Neuronal stem cell (in vitro differentiated cells): Measurements from ENCODE around the gene PLA2G5.

Experiments
- DNase-seq: peaks from one replicate; pipeline ENCODE4 v3.0.0-alpha.2; 2013; ENCODE audit warnings: low spot score
- H2AFZ ChIP-seq: one replicate; pipeline ENCODE4 v1.6.1; 2013; ENCODE audit warnings: mild to moderate bottlenecking, low read length, inconsistent platforms
- H2AK5ac ChIP-seq: 2 replicates; pipeline ENCODE4 v1.6.1; 2013; ENCODE audit warnings: low read depth, mild to moderate bottlenecking, inconsistent platforms, low read length, moderate library complexity, mixed read lengths
- H2BK120ac ChIP-seq: 2 replicates; pipeline ENCODE4 v1.6.1; 2013; ENCODE audit warnings: low read depth, mild to moderate bottlenecking, inconsistent platforms, low read length, moderate library complexity, mixed read lengths
- H2BK12ac ChIP-seq: one replicate; pipeline ENCODE4 v1.6.1; 2013; ENCODE audit warnings: low read length, inconsistent platforms
- H2BK15ac ChIP-seq: 2 replicates; pipeline ENCODE4 v1.6.1; 2013; ENCODE audit warnings: mild to moderate bottlenecking, low read length, inconsistent platforms, mixed read lengths
- H2BK5ac ChIP-seq: one replicate; pipeline ENCODE4 v1.6.1; 2013; ENCODE audit warnings: inconsistent platforms, mild to moderate bottlenecking, low read length, moderate library complexity
- H3K14ac ChIP-seq: one replicate; pipeline ENCODE4 v1.6.1; 2013; ENCODE audit warnings: low read length, inconsistent platforms
- H3K18ac ChIP-seq: 2 replicates; pipeline ENCODE4 v1.6.1; 2013; ENCODE audit warnings: low read length, inconsistent platforms
- H3K23ac ChIP-seq: 2 replicates; pipeline ENCODE4 v1.6.1; 2013; ENCODE audit warnings: low read depth, mild to moderate bottlenecking, mixed read lengths, low read length, inconsistent platforms; ENCODE audit not compliant: poor library complexity
- H3K27ac ChIP-seq: replicated peaks from 3 replicates; pipeline ENCODE4 v1.5.1; 2013; ENCODE audit warnings: low read length, inconsistent platforms
- H3K27me3 ChIP-seq, 3 experiments: 2 replicates each; pipeline ENCODE4 v1.6.1; 2013; ENCODE audit warnings: low read length in 3 of 3, mild to moderate bottlenecking in 2 of 3, inconsistent platforms in 1 of 3, low read depth in 1 of 3, mixed read lengths in 1 of 3, moderate library complexity in 1 of 3; ENCODE audit not compliant: control insufficient read depth in 3 of 3, insufficient read depth in 3 of 3
- H3K36me3 ChIP-seq, 2 donors: replicated peaks in 1 of 2; 2 replicates each; pipeline ENCODE4 v1.6.1; 2013; ENCODE audit warnings: low read length in 2 of 2; ENCODE audit not compliant: control insufficient read depth in 2 of 2, insufficient read depth in 2 of 2
- H3K4ac ChIP-seq: 2 replicates; pipeline ENCODE4 v1.6.1; 2013; ENCODE audit warnings: inconsistent platforms, mild to moderate bottlenecking, low read length, moderate library complexity
- H3K4me1 ChIP-seq, 2 donors: 1 replicate in 1 of 2; 2 replicates in 1 of 2; pipeline ENCODE4 v1.6.1; 2013; ENCODE audit warnings: low read length in 2 of 2, low read depth in 1 of 2; ENCODE audit not compliant: control insufficient read depth in 2 of 2, insufficient read depth in 1 of 2
- H3K4me2 ChIP-seq: one replicate; pipeline ENCODE4 v1.6.1; 2013; ENCODE audit warnings: mild to moderate bottlenecking, low read length, inconsistent platforms; ENCODE audit not compliant: insufficient read depth, poor library complexity, severe bottlenecking
- H3K4me3 ChIP-seq, 2 donors: 2 replicates each; pipeline ENCODE4 v1.5.1; 2013; ENCODE audit warnings: low read length in 2 of 2, mild to moderate bottlenecking in 2 of 2, inconsistent platforms in 1 of 2, moderate library complexity in 1 of 2
- H3K79me1 ChIP-seq: one replicate; pipeline ENCODE4 v1.6.1; 2013; ENCODE audit warnings: low read depth, mild to moderate bottlenecking, inconsistent platforms, low read length, moderate library complexity
- H3K9ac ChIP-seq: one replicate; pipeline ENCODE4 v1.6.1; 2013; ENCODE audit warnings: mild to moderate bottlenecking, low read depth, low read length, inconsistent platforms; ENCODE audit not compliant: poor library complexity
- H3K9me3 ChIP-seq, 2 donors: replicated peaks in 1 of 2; 2 replicates each; pipeline versions ENCODE3 to v1.6.1; 2013; ENCODE audit warnings: low read length in 2 of 2, mild to moderate bottlenecking in 2 of 2, inconsistent platforms in 1 of 2, low read depth in 1 of 2, mixed read lengths in 1 of 2, moderate library complexity in 1 of 2; ENCODE audit not compliant: control insufficient read depth in 2 of 2, insufficient read depth in 1 of 2
- H4K8ac ChIP-seq: one replicate; pipeline ENCODE4 v1.6.1; 2013; ENCODE audit warnings: low read depth, mild to moderate bottlenecking, inconsistent platforms, low read length, moderate library complexity
- H4K91ac ChIP-seq: one replicate; pipeline ENCODE4 v1.6.1; 2013; ENCODE audit warnings: low read length, low read depth, mild to moderate bottlenecking, inconsistent platforms; ENCODE audit not compliant: poor library complexity
- WGBS, 2 donors: extraction: QIAGEN DNeasy Blood & Tissue Kit; methylation state at CpG; one replicate each; pipeline ENCODE4 v1.1.7; 2013; ENCODE audit warnings: missing lambda C conversion rate in 2 of 2, mixed read lengths in 1 of 2; ENCODE audit not compliant: insufficient read length in 2 of 2, insufficient replicate concordance in 1 of 2; ENCODE audit errors: extremely low coverage in 2 of 2; 5-methylcytosine and 5-hydroxymethylcytosine counted together

Gene PLA2G5

GRCh38 chr1:20081353-20081810 lies 11.4 kb downstream of the PLA2G5 start:
- H2AFZ ChIP-seq: no peak overlapping the region
- no peak overlapping the region for H3K18ac ChIP-seq
- H2BK120ac ChIP-seq: no peak overlapping the region
- H3K4me2 ChIP-seq: no peak overlapping the region
- H3K9ac ChIP-seq: no peak overlapping the region
- H3K23ac ChIP-seq: no peak overlapping the region
- H3K79me1 ChIP-seq: no peaks in the 10 kb centered on the region
- DNase-seq: no peak
- H2BK12ac ChIP-seq: no peak overlapping the region
- no peak overlapping the region for H3K4ac ChIP-seq
- H3K36me3 ChIP-seq: no peaks in the 10 kb centered on the region
- H3K27ac ChIP-seq: no peak overlapping the region
- no peak overlapping the region for H3K4me3 ChIP-seq
- H4K8ac ChIP-seq: no peak overlapping the region
- H3K14ac ChIP-seq: no peak overlapping the region
- H2BK5ac ChIP-seq: no peak overlapping the region
- H4K91ac ChIP-seq: no peak overlapping the region
- H3K27me3 ChIP-seq: peaks cover 0 to 15% (median 0%) of the 10 kb centered on the region in 3 experiments
- H2BK15ac ChIP-seq: no peak overlapping the region
- H2AK5ac ChIP-seq: no peak overlapping the region
- no peaks in the 10 kb centered on the region for H3K4me1 ChIP-seq
- WGBS, 2 donors: no CpG with 5 or more reads among the region's 8 CpGs
- no peaks in the 10 kb centered on the region for H3K9me3 ChIP-seq

GRCh38 chr1:20082772-20083171 lies 12.8 kb downstream of the PLA2G5 start:
- Histone ChIP-seq H3K27ac (no peak overlapping the region), H2BK5ac (no peak overlapping the region), H3K27me3 (peaks cover 0 to 15% (median 0%) of the 10 kb centered on the region in 3 experiments), H3K4ac (no peak overlapping the region), H4K8ac (no peak overlapping the region), H2AK5ac (no peak overlapping the region), H2AFZ (no peak overlapping the region), H3K23ac (no peak overlapping the region), H3K9ac (no peak overlapping the region), H3K9me3 (no peaks in the 10 kb centered on the region), H3K36me3 (no peaks in the 10 kb centered on the region), H3K14ac (no peak overlapping the region), H2BK120ac (no peak overlapping the region), H3K4me2 (no peak overlapping the region), H2BK15ac (no peak overlapping the region), H3K18ac (no peak overlapping the region), H3K4me3 (no peak overlapping the region), H4K91ac (no peak overlapping the region), H3K4me1 (no peaks in the 10 kb centered on the region), H2BK12ac (no peak overlapping the region), H3K79me1 (no peaks in the 10 kb centered on the region)
- WGBS, 2 donors: no CpG with 5 or more reads among the region's 2 CpGs
- no peak for DNase-seq

DNA sequence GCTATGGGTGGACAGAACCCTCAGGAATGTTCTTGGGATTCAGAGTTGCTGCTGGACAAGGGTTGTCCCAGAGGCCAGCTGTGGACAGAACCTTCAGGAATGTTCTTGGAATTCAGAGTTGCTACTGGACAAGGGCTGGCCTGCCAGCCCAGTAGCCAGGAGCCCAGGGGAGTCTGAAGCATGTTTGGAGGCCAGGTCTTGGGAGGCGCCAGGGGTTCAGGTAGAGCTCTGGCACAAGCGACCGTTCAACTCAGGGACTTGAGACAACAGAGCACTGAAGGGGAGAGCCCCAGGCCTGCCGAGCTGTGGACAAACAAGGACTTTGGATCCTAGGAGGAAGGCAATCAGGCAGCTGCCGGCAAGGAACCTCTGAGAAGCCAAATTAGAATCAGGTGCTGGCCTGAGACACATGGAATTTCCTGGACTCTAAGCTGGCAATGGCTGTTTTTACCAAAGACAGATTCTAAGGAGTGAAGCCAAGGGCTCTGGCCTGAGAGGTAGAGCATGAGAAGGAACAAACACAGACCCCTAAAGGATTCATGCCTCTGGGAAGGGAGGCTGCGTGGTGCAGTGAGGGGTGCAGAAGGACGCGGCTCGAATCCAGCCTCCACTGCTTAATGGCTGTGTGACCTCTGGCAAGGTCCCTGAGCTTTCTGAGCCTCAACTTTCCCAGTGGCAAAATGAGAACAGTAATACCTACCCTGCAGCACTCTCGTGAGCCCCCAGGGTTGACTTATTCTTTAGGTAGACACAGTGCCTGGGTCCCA lies 13.4 kb downstream of the PLA2G5 start:
- Histone ChIP-seq H4K8ac (no peak overlapping the region), H3K36me3 (no peaks in the 10 kb centered on the region), H2AFZ (no peak overlapping the region), H4K91ac (no peak overlapping the region), H2BK15ac (no peak overlapping the region), H3K4ac (no peak overlapping the region), H2BK120ac (no peak overlapping the region), H3K4me1 (no peaks in the 10 kb centered on the region), H3K27me3 (peaks cover 0 to 15% (median 0%) of the 10 kb centered on the region in 3 experiments), H3K9ac (no peak overlapping the region), H3K18ac (no peak overlapping the region), H3K14ac (no peak overlapping the region), H2BK5ac (no peak overlapping the region), H3K79me1 (no peaks in the 10 kb centered on the region), H3K27ac (no peak overlapping the region), H2BK12ac (no peak overlapping the region), H3K9me3 (no peaks in the 10 kb centered on the region), H3K4me3 (no peak overlapping the region), H2AK5ac (no peak overlapping the region), H3K23ac (no peak overlapping the region), H3K4me2 (no peak overlapping the region)
- WGBS, 2 donors: no CpG with 5 or more reads among the region's 10 CpGs
- DNase-seq: no peak

DNA sequence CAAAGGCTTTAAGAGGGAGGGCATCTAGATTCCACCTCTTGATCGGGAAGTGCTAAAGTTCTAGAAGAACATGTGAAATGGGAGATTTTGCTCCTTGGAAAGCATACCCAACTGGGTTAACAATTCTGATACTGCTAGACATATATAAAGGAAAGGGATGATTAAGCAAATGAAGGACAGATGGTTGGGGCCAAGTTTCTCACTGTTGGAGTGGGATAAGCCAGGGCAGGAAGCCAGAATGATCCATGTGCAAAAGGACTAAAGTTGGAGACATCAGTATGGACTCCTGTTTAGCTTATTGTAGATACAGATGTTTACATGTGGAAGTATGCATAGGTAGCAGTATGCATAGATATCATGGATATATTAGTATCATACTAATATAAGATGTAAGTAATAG lies 16.8 kb downstream of the PLA2G5 start:
- Histone ChIP-seq H3K4me1 (no peaks in the 10 kb centered on the region), H3K9me3 (no peaks in the 10 kb centered on the region)

More for the DNA sequence above, 16.8 kb downstream of the PLA2G5 start:
- Histone ChIP-seq H4K91ac (no peak overlapping the region), H3K4ac (no peak overlapping the region), H2BK120ac (no peak overlapping the region), H3K4me2 (no peak overlapping the region), H3K18ac (no peak overlapping the region), H2AFZ (no peak overlapping the region), H2AK5ac (no peak overlapping the region), H3K23ac (no peak overlapping the region), H3K14ac (no peak overlapping the region), H3K27ac (no peak overlapping the region), H2BK15ac (no peak overlapping the region), H3K9ac (no peak overlapping the region), H2BK12ac (no peak overlapping the region), H3K36me3 (no peaks in the 10 kb centered on the region), H3K79me1 (no peaks in the 10 kb centered on the region), H2BK5ac (no peak overlapping the region), H3K4me3 (no peak overlapping the region), H3K27me3 (peaks cover 0 to 15% (median 0%) of the 10 kb centered on the region in 3 experiments), H4K8ac (no peak overlapping the region)
- no CpG with 5 or more reads among the region's 1 CpG for WGBS, 2 donors
- no peak for DNase-seq
